Fibroblast of lung (primary cell): ENCODE results near the gene ARID4A. TPM values are rescaled to one million over a fixed set of nuclear protein-coding genes. Genes with fewer than 3 reads are reported as not detected.
"Not testable (repeated sequence)": the region's sequence is repeated elsewhere in the genome, so short reads cannot be mapped to it uniquely, and the experiment has no call there.

Experiments
- DNase-seq, 2 donors: peaks; one replicate each; pipeline versions ENCODE4 v3.0.0 to v3.0.0-alpha.2; 2010; ENCODE audit warnings: low read depth in 2 of 2
- H2AFZ ChIP-seq: 2 replicates; pipeline ENCODE4 v1.5.1; 2012; ENCODE audit warnings: low read length, control low read depth, inconsistent platforms
- H3K27ac ChIP-seq: 2 replicates; pipeline ENCODE4 v1.5.1; 2011; ENCODE audit warnings: low read length, control low read depth; ENCODE audit not compliant: insufficient read depth
- H3K27me3 ChIP-seq: 2 replicates; pipeline ENCODE4 v1.5.1; 2011; ENCODE audit warnings: mild to moderate bottlenecking, low read length; ENCODE audit not compliant: control insufficient read depth, insufficient read depth
- H3K36me3 ChIP-seq: 2 replicates; pipeline ENCODE4 v1.5.1; 2011; ENCODE audit warnings: low read length; ENCODE audit not compliant: control insufficient read depth, insufficient read depth
- H3K4me1 ChIP-seq: 2 replicates; pipeline ENCODE4 v1.5.1; 2011; ENCODE audit warnings: low read length; ENCODE audit not compliant: control insufficient read depth, insufficient read depth; ENCODE audit errors: extremely low read depth
- H3K4me2 ChIP-seq: 2 replicates; pipeline ENCODE4 v1.5.1; 2011; ENCODE audit warnings: low read length, control low read depth; ENCODE audit not compliant: insufficient read depth; ENCODE audit errors: extremely low read depth
- H3K4me3 ChIP-seq, 4 experiments: fragments of 200-600 bp in 1 of 4; sonication (generic) in 1 of 4; replicated peaks in 1 of 4; 2 replicates each; pipeline ENCODE4 v1.5.1; 2011 to 2016; ENCODE audit warnings: low read length in 4 of 4, low read depth in 3 of 4, mild to moderate bottlenecking in 3 of 4, control low read depth in 2 of 4, inconsistent platforms in 1 of 4, mixed read lengths in 1 of 4; ENCODE audit not compliant: insufficient read depth in 1 of 4; ENCODE audit errors: control extremely low read depth in 1 of 4
- H3K79me2 ChIP-seq: 2 replicates; pipeline ENCODE4 v1.5.1; 2012; ENCODE audit warnings: mild to moderate bottlenecking, low read length, inconsistent platforms; ENCODE audit not compliant: control insufficient read depth, insufficient read depth
- H3K9ac ChIP-seq: 2 replicates; pipeline ENCODE4 v1.5.1; 2011; ENCODE audit warnings: mild to moderate bottlenecking, low read length, control low read depth; ENCODE audit not compliant: insufficient read depth
- H3K9me3 ChIP-seq: 2 replicates; pipeline ENCODE4 v1.5.1; 2012; ENCODE audit warnings: low read depth, low read length; ENCODE audit not compliant: control insufficient read depth, insufficient read depth
- H4K20me1 ChIP-seq: 2 replicates; pipeline ENCODE4 v1.5.1; 2011; ENCODE audit warnings: low read length; ENCODE audit not compliant: control insufficient read depth, insufficient read depth; ENCODE audit errors: extremely low read depth
- CTCF ChIP-seq, 2 donors: IDR thresholded peaks in 1 of 2; conservative IDR thresholded peaks in 1 of 2; 1 replicate in 1 of 2; 2 replicates in 1 of 2; pipeline ENCODE4 v1.5.1; 2011 to 2012; ENCODE audit warnings: low read length in 2 of 2, control low read depth in 1 of 2, inconsistent platforms in 1 of 2, low read depth in 1 of 2, mild to moderate bottlenecking in 1 of 2
- EZH2 ChIP-seq: IDR thresholded peaks from 2 replicates; pipeline ENCODE4 v1.5.1; 2012; ENCODE audit warnings: low read length, control low read depth, mild to moderate bottlenecking; ENCODE audit errors: missing control alignments
- polyA minus RNA-seq: library from RNA; depleted of rRNA, polyadenylated mRNA; stranded (reverse); fragments of >200 nt; gene quantifications from 2 replicates; pipeline ENCODE4 v1.2.3, GENCODE V29; 2011; ENCODE audit warnings: low replicate concordance
- polyA plus RNA-seq, 2 donors: library from polyadenylated mRNA; depleted of rRNA in 1 of 2; stranded (reverse) in 1 of 2; unstranded in 1 of 2; fragments of >200 nt; gene quantifications; 2 replicates each; pipeline ENCODE4 v1.2.1, GENCODE V29; 2011 to 2012; ENCODE audit warnings: missing spikeins in 1 of 2
- total RNA-seq: library from RNA; depleted of rRNA; stranded (reverse); fragments of >200 nt; gene quantifications from 2 replicates; pipeline ENCODE4 v1.2.1, GENCODE V29; 2014

The ARID4A gene
- total RNA-seq (10.3 and 12.1 TPM in 2 replicates), polyA plus RNA-seq (7.2 and 12.2 TPM in 2 replicates), polyA minus RNA-seq (0.75 TPM in 1 of 2 replicates, not detected in the other)
- polyA plus RNA-seq (2012): 6.5 and 10.0 TPM in 2 replicates

DNA sequence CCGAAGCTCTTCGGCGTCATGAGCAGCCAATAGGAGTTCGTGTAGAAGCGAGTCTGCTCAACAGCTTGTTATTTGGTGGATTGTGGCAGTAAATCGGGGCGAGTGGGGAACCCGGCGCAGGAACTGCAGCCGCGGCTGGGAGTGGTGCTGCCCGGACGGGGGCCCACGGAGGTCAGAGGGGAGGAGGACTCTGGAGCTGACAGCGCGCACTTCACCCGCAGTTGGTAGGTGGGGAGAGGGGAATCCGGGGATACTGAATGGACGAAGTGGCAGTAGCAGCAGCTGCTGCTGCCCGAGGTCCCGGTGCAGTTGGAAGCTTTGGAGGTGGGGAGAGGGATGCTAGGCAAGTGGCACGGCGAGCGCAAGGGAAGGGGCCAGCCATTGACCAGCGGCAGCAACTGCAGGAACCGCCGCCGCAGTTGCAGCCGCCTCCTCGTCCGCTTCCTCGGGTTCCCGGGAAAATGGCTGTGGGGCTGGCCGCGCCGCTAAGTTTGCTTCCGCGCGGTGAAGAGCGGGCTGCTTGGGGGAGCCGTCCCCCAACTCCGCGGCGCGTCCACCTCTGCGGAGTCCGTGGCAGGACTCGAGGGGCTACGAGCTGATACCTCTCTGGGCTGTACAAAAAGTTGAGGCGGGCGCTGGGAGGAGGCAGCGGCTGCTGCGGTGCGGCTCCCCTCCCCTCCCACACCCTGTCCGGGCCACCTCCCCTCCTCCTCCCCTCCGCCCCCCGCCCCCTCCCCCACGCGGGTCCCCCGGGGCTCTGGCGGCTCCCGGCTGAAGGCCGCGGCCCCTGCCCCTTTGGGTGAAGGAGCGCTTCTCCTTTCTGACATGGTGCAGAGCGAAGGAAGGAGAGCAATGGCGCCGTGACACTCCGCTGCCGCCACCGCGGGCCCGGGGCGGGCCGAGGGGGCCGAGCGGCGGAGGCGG is at the start of gene ARID4A:
TSS of gene ARID4A (plus strand) at position 79 of the 924 bp plus-strand sequence. CDS start 1,300 bp downstream, outside the sequence.
- no peak for DNase-seq
- peak within 1 kb of the TSS; percentile 93 for H2AFZ ChIP-seq
- H3K79me2 ChIP-seq: peaks cover 55% of the 10 kb centered on the region
- peaks cover 2% of the 10 kb centered on the region for H3K36me3 ChIP-seq
- peak within 1 kb of the TSS; percentile 95 to 100 (median 98) for H3K4me3 ChIP-seq
- peaks cover 3% of the 10 kb centered on the region for H3K4me1 ChIP-seq
- H3K9ac ChIP-seq: peak within 1 kb of the TSS; percentile 96
- H3K27me3 ChIP-seq: no peaks in the 10 kb centered on the region
- no peaks in the 10 kb centered on the region for H3K9me3 ChIP-seq
- peak within 1 kb of the TSS; percentile 99 for H3K27ac ChIP-seq
- H4K20me1 ChIP-seq: peaks cover 3% of the 10 kb centered on the region
- peak within 1 kb of the TSS; percentile 98 for H3K4me2 ChIP-seq
- TF ChIP-seq CTCF (conservative IDR thresholded peaks at IDR 0.05 in 1 of 2, IDR thresholded peaks at IDR 0.05 in 1 of 2; ENCODE audit: low read depth in 1 of 2, low read length in 2 of 2) (no peak), EZH2 (no peak)

GRCh38 chr14:58249611-58250010 is 48.7 kb upstream of the ARID4A start:
- Histone ChIP-seq H3K27ac (no peak overlapping the region), H3K9me3 (no peaks in the 10 kb centered on the region), H3K27me3 (no peaks in the 10 kb centered on the region), H3K4me2 (no peak overlapping the region), H3K4me1 (peaks cover 2% of the 10 kb centered on the region), H3K9ac (no peak overlapping the region), H3K36me3 (peaks cover 3% of the 10 kb centered on the region), H4K20me1 (no peaks in the 10 kb centered on the region), H3K79me2 (peaks cover 77% of the 10 kb centered on the region), H2AFZ (no peak overlapping the region), H3K4me3 (no peak overlapping the region)
- TF ChIP-seq EZH2: no peak
- DNase-seq: no peak

- Histone ChIP-seq H3K36me3 (peaks cover 2% of the 10 kb centered on the region), H3K9me3 (no peaks in the 10 kb centered on the region), H3K4me2 (no peak overlapping the region), H3K4me1 (no peaks in the 10 kb centered on the region), H3K27me3 (no peaks in the 10 kb centered on the region), H3K9ac (no peak overlapping the region), H4K20me1 (no peaks in the 10 kb centered on the region), H3K27ac (no peak overlapping the region), H3K4me3 (no peak overlapping the region), H2AFZ (no peak overlapping the region), H3K79me2 (no peaks in the 10 kb centered on the region)
- TF ChIP-seq EZH2 (no peak), CTCF (conservative IDR thresholded peaks at IDR 0.05 in 1 of 2, IDR thresholded peaks at IDR 0.05 in 1 of 2; ENCODE audit: low read depth in 1 of 2, low read length in 2 of 2) (no peak)
- no peak for DNase-seq
Observed at GRCh38 chr14:58258156-58258555, 40.2 kb upstream of the ARID4A start.

GRCh38 chr14:58262005-58262404 is 36.4 kb upstream of the ARID4A start:
- not testable (repeated sequence) for H4K20me1 ChIP-seq, H3K4me3 ChIP-seq, DNase-seq, H3K27me3 ChIP-seq, H3K79me2 ChIP-seq, H3K9me3 ChIP-seq, H3K4me2 ChIP-seq, H3K4me1 ChIP-seq, H3K27ac ChIP-seq, H3K36me3 ChIP-seq, H2AFZ ChIP-seq, H3K9ac ChIP-seq
